SK-N-SH treated with all-trans-retinoic acid at 6 μM for 48 hours (cell line): ENCODE results near the gene RBM12.

Source experiments
- ATAC-seq: fragments of 200-7000 bp; cut with Tn5 transposase; 3 replicates; pipeline ENCODE4 v1.9.1; 2020; ENCODE audit warnings: mild to moderate bottlenecking, moderate library complexity
- ARNTL ChIP-seq: fragments of 450-650 bp; formaldehyde crosslinking; IDR thresholded peaks from 2 replicates; pipeline ENCODE4 v1.5.0; 2020; ENCODE audit warnings: low read depth, mild to moderate bottlenecking, moderate library complexity, borderline replicate concordance
- BACH2 ChIP-seq: fragments of 250-450 bp; sonication (Bioruptor Pico); IDR thresholded peaks from 2 replicates; pipeline ENCODE4 v1.9.0; 2021; ENCODE audit warnings: mild to moderate bottlenecking, borderline replicate concordance
- CSDC2 ChIP-seq: fragments of 250-450 bp; sonication (Bioruptor Pico); IDR thresholded peaks from 2 replicates; pipeline ENCODE4 v1.5.0; 2020; ENCODE audit warnings: mild to moderate bottlenecking, moderate library complexity
- ESRRG ChIP-seq: fragments of 250-450 bp; sonication (Bioruptor Pico); IDR thresholded peaks from 2 replicates; pipeline ENCODE4 v1.6.1; 2021; ENCODE audit warnings: mild to moderate bottlenecking
- GLIS3 ChIP-seq: fragments of 250-450 bp; sonication (Bioruptor Pico); IDR thresholded peaks from 2 replicates; pipeline ENCODE4 v1.5.0; 2020; ENCODE audit warnings: mild to moderate bottlenecking, moderate library complexity
- ISL1 ChIP-seq: fragments of 250-450 bp; sonication (Bioruptor Pico); IDR thresholded peaks from 2 replicates; pipeline ENCODE4 v2.1.2; 2022; ENCODE audit warnings: mild to moderate bottlenecking, moderate library complexity
- OSR1 ChIP-seq: fragments of 250-450 bp; sonication (Bioruptor Pico); IDR thresholded peaks from 2 replicates; pipeline ENCODE4 v1.8.0; 2022; ENCODE audit warnings: moderate library complexity, mild to moderate bottlenecking, inconsistent platforms
- PPARA ChIP-seq: fragments of 250-450 bp; sonication (Bioruptor Pico); IDR thresholded peaks from 2 replicates; pipeline ENCODE4 v1.5.0; 2020; ENCODE audit warnings: mild to moderate bottlenecking, borderline replicate concordance
- RARB ChIP-seq: fragments of 250-450 bp; sonication (Bioruptor Pico); IDR thresholded peaks from 2 replicates; pipeline ENCODE4 v1.8.0; 2021; ENCODE audit warnings: mild to moderate bottlenecking, moderate library complexity
- TCF4 ChIP-seq: fragments of 250-450 bp; sonication (Bioruptor Pico); IDR thresholded peaks from 2 replicates; pipeline ENCODE4 v1.8.0; 2021; ENCODE audit warnings: mild to moderate bottlenecking, moderate library complexity, borderline replicate concordance
- TOX ChIP-seq: fragments of 250-450 bp; sonication (Bioruptor Pico); IDR thresholded peaks from 2 replicates; pipeline ENCODE4 v1.8.0; 2021; ENCODE audit warnings: mild to moderate bottlenecking, moderate library complexity, borderline replicate concordance
- ZFP3 ChIP-seq: fragments of 250-450 bp; sonication (Bioruptor Pico); IDR thresholded peaks from 2 replicates; pipeline ENCODE4 v1.5.0; 2020; ENCODE audit warnings: mild to moderate bottlenecking, moderate library complexity
- ZFP30 ChIP-seq: fragments of 450-650 bp; formaldehyde crosslinking; IDR thresholded peaks from 2 replicates; pipeline ENCODE4 v1.5.0; 2022; ENCODE audit warnings: mild to moderate bottlenecking, moderate library complexity
- ZNF565 ChIP-seq: fragments of 450-650 bp; formaldehyde crosslinking; conservative IDR thresholded peaks from 2 replicates; pipeline ENCODE4 v1.5.0; 2020; ENCODE audit warnings: low read depth, mild to moderate bottlenecking, moderate library complexity
- ZNF70 ChIP-seq: fragments of 450-650 bp; formaldehyde crosslinking; IDR thresholded peaks from 2 replicates; pipeline ENCODE4 v1.5.0; 2020; ENCODE audit warnings: mild to moderate bottlenecking, moderate library complexity
- ZNF8 ChIP-seq: fragments of 450-650 bp; formaldehyde crosslinking; IDR thresholded peaks from 2 replicates; pipeline ENCODE4 v1.5.0; 2020; ENCODE audit warnings: mild to moderate bottlenecking, moderate library complexity
- TF ChIP-seq, protein P1 (sequence below): fragments of 250-450 bp; sonication (Bioruptor Pico); IDR thresholded peaks from 2 replicates; pipeline ENCODE4 v1.8.0; 2020; ENCODE audit warnings: mild to moderate bottlenecking, moderate library complexity, borderline replicate concordance
- TF ChIP-seq, protein P2 (sequence below): fragments of 250-450 bp; sonication (Bioruptor Pico); IDR thresholded peaks from 2 replicates; pipeline ENCODE4 v1.8.0; 2021; ENCODE audit warnings: low read depth, mild to moderate bottlenecking, moderate library complexity, borderline replicate concordance
- TF ChIP-seq, protein P3 (sequence below): fragments of 250-450 bp; sonication (Bioruptor Pico); IDR thresholded peaks from 2 replicates; pipeline ENCODE4 v1.5.1; 2020; ENCODE audit warnings: low read depth, mild to moderate bottlenecking, moderate library complexity
- TF ChIP-seq, protein P4 (sequence below): fragments of 250-450 bp; sonication (Bioruptor Pico); IDR thresholded peaks from 2 replicates; pipeline ENCODE4 v1.5.0; 2020; ENCODE audit warnings: mild to moderate bottlenecking, moderate library complexity
- TF ChIP-seq, protein P5 (sequence below): fragments of 250-450 bp; sonication (Bioruptor Pico); IDR thresholded peaks from 2 replicates; pipeline ENCODE4 v1.5.1; 2021; ENCODE audit warnings: mild to moderate bottlenecking, moderate library complexity

RBM12 gene

DNA sequence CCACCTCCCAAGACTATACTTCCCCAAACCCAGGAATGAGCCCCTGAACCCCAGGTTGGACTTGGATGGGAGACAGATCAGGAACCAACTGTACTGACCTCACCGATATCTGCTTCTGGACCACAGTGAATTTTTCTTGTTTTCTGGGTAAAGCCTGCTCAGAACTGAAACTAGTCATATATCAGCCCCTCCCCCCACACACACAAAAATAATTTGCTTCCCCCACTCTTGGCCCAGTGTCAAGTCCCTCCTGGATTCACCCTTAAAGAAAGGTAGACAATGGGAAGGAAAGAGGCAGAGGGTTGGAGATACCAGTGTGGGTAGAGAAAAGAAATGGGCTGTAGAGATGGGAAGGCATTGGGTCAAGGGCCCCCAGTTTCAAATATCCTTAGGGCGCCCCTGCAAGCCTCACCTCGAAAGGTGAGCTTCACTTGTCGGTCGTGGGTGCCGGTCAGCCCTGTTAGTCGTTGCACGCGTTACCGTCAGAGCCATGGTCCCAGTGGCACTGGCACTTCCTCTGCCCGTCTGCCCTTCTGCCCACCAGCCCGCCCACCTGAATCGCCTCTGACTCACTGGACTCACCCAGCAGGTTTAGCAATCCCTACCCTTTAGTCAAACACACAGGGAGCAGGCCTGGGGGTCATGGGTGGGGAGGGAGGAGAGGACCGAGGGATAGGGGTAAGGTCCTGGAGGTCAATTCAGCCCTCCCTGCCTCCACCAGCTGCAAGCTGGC is 57.5 kb downstream of the RBM12 start:
- TF ChIP-seq ZNF70 (CRISPR knock-in tag) (no peak), TOX (CRISPR knock-in tag) (no peak), GLIS3 (no peak), BACH2 (CRISPR knock-in tag) (no peak), ZNF8 (no peak), RARB (CRISPR knock-in tag) (no peak), ZNF565 (no peak), ZFP30 (CRISPR knock-in tag) (no peak), OSR1 (CRISPR knock-in tag) (no peak), CSDC2 (no peak), ESRRG (no peak), ZFP3 (CRISPR knock-in tag) (no peak), TCF4 (CRISPR knock-in tag) (no peak), PPARA (no peak), ARNTL (CRISPR knock-in tag) (no peak)
- TF ChIP-seq, protein P1, sequence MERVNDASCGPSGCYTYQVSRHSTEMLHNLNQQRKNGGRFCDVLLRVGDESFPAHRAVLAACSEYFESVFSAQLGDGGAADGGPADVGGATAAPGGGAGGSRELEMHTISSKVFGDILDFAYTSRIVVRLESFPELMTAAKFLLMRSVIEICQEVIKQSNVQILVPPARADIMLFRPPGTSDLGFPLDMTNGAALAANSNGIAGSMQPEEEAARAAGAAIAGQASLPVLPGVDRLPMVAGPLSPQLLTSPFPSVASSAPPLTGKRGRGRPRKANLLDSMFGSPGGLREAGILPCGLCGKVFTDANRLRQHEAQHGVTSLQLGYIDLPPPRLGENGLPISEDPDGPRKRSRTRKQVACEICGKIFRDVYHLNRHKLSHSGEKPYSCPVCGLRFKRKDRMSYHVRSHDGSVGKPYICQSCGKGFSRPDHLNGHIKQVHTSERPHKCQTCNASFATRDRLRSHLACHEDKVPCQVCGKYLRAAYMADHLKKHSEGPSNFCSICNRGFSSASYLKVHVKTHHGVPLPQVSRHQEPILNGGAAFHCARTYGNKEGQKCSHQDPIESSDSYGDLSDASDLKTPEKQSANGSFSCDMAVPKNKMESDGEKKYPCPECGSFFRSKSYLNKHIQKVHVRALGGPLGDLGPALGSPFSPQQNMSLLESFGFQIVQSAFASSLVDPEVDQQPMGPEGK (CRISPR knock-in tag), result no peak
- TF ChIP-seq, protein P2, sequence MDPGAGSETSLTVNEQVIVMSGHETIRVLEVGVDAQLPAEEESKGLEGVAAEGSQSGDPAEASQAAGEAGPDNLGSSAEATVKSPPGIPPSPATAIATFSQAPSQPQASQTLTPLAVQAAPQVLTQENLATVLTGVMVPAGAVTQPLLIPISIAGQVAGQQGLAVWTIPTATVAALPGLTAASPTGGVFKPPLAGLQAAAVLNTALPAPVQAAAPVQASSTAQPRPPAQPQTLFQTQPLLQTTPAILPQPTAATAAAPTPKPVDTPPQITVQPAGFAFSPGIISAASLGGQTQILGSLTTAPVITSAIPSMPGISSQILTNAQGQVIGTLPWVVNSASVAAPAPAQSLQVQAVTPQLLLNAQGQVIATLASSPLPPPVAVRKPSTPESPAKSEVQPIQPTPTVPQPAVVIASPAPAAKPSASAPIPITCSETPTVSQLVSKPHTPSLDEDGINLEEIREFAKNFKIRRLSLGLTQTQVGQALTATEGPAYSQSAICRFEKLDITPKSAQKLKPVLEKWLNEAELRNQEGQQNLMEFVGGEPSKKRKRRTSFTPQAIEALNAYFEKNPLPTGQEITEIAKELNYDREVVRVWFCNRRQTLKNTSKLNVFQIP (CRISPR knock-in tag), result no peak
- TF ChIP-seq, protein P3, sequence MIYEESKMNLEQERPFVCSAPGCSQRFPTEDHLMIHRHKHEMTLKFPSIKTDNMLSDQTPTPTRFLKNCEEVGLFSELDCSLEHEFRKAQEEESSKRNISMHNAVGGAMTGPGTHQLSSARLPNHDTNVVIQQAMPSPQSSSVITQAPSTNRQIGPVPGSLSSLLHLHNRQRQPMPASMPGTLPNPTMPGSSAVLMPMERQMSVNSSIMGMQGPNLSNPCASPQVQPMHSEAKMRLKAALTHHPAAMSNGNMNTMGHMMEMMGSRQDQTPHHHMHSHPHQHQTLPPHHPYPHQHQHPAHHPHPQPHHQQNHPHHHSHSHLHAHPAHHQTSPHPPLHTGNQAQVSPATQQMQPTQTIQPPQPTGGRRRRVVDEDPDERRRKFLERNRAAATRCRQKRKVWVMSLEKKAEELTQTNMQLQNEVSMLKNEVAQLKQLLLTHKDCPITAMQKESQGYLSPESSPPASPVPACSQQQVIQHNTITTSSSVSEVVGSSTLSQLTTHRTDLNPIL (CRISPR knock-in tag), result no peak
- TF ChIP-seq, protein P4, sequence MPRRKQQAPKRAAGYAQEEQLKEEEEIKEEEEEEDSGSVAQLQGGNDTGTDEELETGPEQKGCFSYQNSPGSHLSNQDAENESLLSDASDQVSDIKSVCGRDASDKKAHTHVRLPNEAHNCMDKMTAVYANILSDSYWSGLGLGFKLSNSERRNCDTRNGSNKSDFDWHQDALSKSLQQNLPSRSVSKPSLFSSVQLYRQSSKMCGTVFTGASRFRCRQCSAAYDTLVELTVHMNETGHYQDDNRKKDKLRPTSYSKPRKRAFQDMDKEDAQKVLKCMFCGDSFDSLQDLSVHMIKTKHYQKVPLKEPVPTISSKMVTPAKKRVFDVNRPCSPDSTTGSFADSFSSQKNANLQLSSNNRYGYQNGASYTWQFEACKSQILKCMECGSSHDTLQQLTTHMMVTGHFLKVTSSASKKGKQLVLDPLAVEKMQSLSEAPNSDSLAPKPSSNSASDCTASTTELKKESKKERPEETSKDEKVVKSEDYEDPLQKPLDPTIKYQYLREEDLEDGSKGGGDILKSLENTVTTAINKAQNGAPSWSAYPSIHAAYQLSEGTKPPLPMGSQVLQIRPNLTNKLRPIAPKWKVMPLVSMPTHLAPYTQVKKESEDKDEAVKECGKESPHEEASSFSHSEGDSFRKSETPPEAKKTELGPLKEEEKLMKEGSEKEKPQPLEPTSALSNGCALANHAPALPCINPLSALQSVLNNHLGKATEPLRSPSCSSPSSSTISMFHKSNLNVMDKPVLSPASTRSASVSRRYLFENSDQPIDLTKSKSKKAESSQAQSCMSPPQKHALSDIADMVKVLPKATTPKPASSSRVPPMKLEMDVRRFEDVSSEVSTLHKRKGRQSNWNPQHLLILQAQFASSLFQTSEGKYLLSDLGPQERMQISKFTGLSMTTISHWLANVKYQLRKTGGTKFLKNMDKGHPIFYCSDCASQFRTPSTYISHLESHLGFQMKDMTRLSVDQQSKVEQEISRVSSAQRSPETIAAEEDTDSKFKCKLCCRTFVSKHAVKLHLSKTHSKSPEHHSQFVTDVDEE (CRISPR knock-in tag), result no peak
- TF ChIP-seq, protein P5, sequence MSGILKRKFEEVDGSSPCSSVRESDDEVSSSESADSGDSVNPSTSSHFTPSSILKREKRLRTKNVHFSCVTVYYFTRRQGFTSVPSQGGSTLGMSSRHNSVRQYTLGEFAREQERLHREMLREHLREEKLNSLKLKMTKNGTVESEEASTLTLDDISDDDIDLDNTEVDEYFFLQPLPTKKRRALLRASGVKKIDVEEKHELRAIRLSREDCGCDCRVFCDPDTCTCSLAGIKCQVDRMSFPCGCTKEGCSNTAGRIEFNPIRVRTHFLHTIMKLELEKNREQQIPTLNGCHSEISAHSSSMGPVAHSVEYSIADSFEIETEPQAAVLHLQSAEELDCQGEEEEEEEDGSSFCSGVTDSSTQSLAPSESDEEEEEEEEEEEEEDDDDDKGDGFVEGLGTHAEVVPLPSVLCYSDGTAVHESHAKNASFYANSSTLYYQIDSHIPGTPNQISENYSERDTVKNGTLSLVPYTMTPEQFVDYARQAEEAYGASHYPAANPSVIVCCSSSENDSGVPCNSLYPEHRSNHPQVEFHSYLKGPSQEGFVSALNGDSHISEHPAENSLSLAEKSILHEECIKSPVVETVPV (CRISPR knock-in tag), result no peak
- ATAC-seq, result no peak

DNA sequence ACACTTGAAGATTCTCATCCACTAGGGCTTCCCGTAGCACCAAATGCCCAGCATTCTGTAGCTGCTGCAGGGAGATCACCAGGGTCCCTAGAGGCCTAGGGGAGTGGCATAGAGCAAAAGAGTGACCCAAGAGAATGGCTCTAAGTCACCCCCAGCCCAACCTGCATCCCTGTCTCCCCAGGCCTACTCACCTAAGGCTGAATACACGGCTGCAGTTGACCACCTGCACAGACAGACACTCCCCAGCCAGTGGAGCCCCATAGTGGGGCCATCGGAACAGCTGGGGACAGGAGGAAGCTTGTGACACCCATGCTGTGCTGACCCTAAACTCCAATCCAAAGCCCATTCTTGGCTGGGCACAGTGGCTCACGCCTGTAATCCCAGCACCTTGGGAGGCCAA is 58.6 kb downstream of the RBM12 start:
- ATAC-seq, result no peak
- TF ChIP-seq BACH2 (CRISPR knock-in tag), result no peak
- TF ChIP-seq ZNF70 (CRISPR knock-in tag), result no peak
- TF ChIP-seq GLIS3, result no peak
- TF ChIP-seq ZNF565, result no peak
- no peak for TF ChIP-seq ISL1 (CRISPR knock-in tag)
- TF ChIP-seq TOX (CRISPR knock-in tag), result no peak
- TF ChIP-seq, protein P2 (CRISPR knock-in tag), result no peak
- no peak for TF ChIP-seq ESRRG
- no peak for TF ChIP-seq RARB (CRISPR knock-in tag)
- TF ChIP-seq CSDC2, result no peak
- TF ChIP-seq ARNTL (CRISPR knock-in tag), result no peak
- TF ChIP-seq, protein P5 (CRISPR knock-in tag), result no peak
- no peak for TF ChIP-seq OSR1 (CRISPR knock-in tag)
- TF ChIP-seq ZFP30 (CRISPR knock-in tag), result no peak
- TF ChIP-seq, all 23 proteins: peak for 0
